Activated T-helper 1 cell treated with anti-CD3 and anti-CD28 coated beads, Interleukin-2, amount 50 U/mL, for 16 hours (primary cell): Measurements from ENCODE around the gene KASH5.
A peak's percentile ranks its signal among the peaks of the same experiment; 100 is the strongest.
"Not testable (repeated sequence)": the region's sequence is repeated elsewhere in the genome, so short reads cannot be mapped to it uniquely, and the experiment has no call there.

Experiments
- DNase-seq, 2 donors: peaks; one replicate each; pipeline ENCODE4 v3.0.0-alpha.2; 2020; ENCODE audit warnings: low read depth in 1 of 2, low spot score in 1 of 2

Gene KASH5

GRCh38 chr19:49434907-49435583, 47.0 kb downstream of the KASH5 start:
- DNase-seq: no peak

- no peak for DNase-seq
These were observed 47.6 kb downstream of the KASH5 start for GRCh38 chr19:49435670-49436069.

- no peak for DNase-seq
These were observed 48.5 kb downstream of the KASH5 start for GRCh38 chr19:49436381-49437017.

GRCh38 chr19:49437231-49437630, 49.2 kb downstream of the KASH5 start:
- no peak for DNase-seq

GRCh38 chr19:49438261-49438660, 50.2 kb downstream of the KASH5 start:
- no peak for DNase-seq

- DNase-seq: no peak
These were observed 51.8 kb downstream of the KASH5 start for GRCh38 chr19:49439836-49440235.

GRCh38 chr19:49440439-49441209, 52.6 kb downstream of the KASH5 start:
- DNase-seq: no peak

GRCh38 chr19:49441210-49441959, 53.3 kb downstream of the KASH5 start, which contains the start of gene SLC17A7:
Gene SLC17A7 (minus strand): TSS chr19:49441527. CDS start chr19:49441379, 148 bp downstream.
- peak in 1 of 2 donors; percentile 35 for DNase-seq

GRCh38 chr19:49441960-49442350, 53.9 kb downstream of the KASH5 start:
- no peak for DNase-seq

GRCh38 chr19:49442354-49442753, 54.3 kb downstream of the KASH5 start:
- DNase-seq: no peak

- peak; percentile 30 to 37 for DNase-seq
These were observed 54.8 kb downstream of the KASH5 start for GRCh38 chr19:49442771-49443365.

- DNase-seq: peak; percentile 86 to 88
These were observed 55.5 kb downstream of the KASH5 start for GRCh38 chr19:49443366-49444099.

GRCh38 chr19:49444100-49444700, 56.2 kb downstream of the KASH5 start:
- DNase-seq: not testable (repeated sequence)

GRCh38 chr19:49445997-49446396, 57.9 kb downstream of the KASH5 start:
- DNase-seq: no peak

GRCh38 chr19:49447485-49448431, 59.7 kb downstream of the KASH5 start:
- DNase-seq: no peak

GRCh38 chr19:49448432-49448786, 60.4 kb downstream of the KASH5 start:
- DNase-seq: no peak

GRCh38 chr19:49450405-49450804, 62.4 kb downstream of the KASH5 start:
- no peak for DNase-seq

- peak; percentile 81 to 87 for DNase-seq
These were observed 63.6 kb downstream of the KASH5 start, which contains the start of gene PIH1D1 for GRCh38 chr19:49451430-49452181. Gene PIH1D1 (minus strand): TSS chr19:49451814. CDS start chr19:49451574, 240 bp downstream.
